Measurements from ENCODE around the gene PLPP4.

PLPP4 gene

GRCh38 chr10:120571266-120571665 is 114.2 kb downstream of the PLPP4 start:
- no peak for ATAC-seq (ENCODE audit: insufficient read depth, low read depth)
- no peak for DNase-seq
- Histone ChIP-seq H3K4me2 (ENCODE audit: insufficient read depth, low read length) (no peak overlapping the region), H2AFZ (ENCODE audit: low read depth, low read length) (no peak overlapping the region), H3K9ac (ENCODE audit: low read depth, low read length) (no peak overlapping the region), H4K20me1 (ENCODE audit: insufficient read depth, low read length) (no peaks in the 10 kb centered on the region), H3K36me3 (ENCODE audit: insufficient read depth, low read length) (no peaks in the 10 kb centered on the region), H3K4me3 (ENCODE audit: low read depth in 1 of 2, low read length in 2 of 2) (no peak overlapping the region), H3K27me3 (ENCODE audit: insufficient read depth, low read length, poor library complexity) (no peaks in the 10 kb centered on the region), H3K9me3 (ENCODE audit: insufficient read depth, low read length, severe bottlenecking) (no peaks in the 10 kb centered on the region), H3K4me1 (ENCODE audit: insufficient read depth, low read length) (no peaks in the 10 kb centered on the region), H3K27ac (ENCODE audit: low read length) (no peak overlapping the region), H3K79me2 (ENCODE audit: insufficient read depth, low read length) (no peaks in the 10 kb centered on the region)
- no peak for TF ChIP-seq EZH2 (IDR thresholded peaks at IDR 0.05; ENCODE audit: borderline replicate concordance, low read depth, low read length, severe bottlenecking)
- TF ChIP-seq, protein P1, sequence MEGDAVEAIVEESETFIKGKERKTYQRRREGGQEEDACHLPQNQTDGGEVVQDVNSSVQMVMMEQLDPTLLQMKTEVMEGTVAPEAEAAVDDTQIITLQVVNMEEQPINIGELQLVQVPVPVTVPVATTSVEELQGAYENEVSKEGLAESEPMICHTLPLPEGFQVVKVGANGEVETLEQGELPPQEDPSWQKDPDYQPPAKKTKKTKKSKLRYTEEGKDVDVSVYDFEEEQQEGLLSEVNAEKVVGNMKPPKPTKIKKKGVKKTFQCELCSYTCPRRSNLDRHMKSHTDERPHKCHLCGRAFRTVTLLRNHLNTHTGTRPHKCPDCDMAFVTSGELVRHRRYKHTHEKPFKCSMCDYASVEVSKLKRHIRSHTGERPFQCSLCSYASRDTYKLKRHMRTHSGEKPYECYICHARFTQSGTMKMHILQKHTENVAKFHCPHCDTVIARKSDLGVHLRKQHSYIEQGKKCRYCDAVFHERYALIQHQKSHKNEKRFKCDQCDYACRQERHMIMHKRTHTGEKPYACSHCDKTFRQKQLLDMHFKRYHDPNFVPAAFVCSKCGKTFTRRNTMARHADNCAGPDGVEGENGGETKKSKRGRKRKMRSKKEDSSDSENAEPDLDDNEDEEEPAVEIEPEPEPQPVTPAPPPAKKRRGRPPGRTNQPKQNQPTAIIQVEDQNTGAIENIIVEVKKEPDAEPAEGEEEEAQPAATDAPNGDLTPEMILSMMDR (IDR thresholded peaks at IDR 0.05; ENCODE audit: borderline replicate concordance, extremely low read depth, low read length, poor library complexity, severe bottlenecking): no peak

GRCh38 chr10:120572307-120572706 is 115.3 kb downstream of the PLPP4 start:
- Histone ChIP-seq H3K27ac (ENCODE audit: low read length) (no peak overlapping the region), H4K20me1 (ENCODE audit: insufficient read depth, low read length) (no peaks in the 10 kb centered on the region), H3K9ac (ENCODE audit: low read depth, low read length) (no peak overlapping the region), H2AFZ (ENCODE audit: low read depth, low read length) (no peak overlapping the region), H3K4me2 (ENCODE audit: insufficient read depth, low read length) (no peak overlapping the region), H3K4me3 (ENCODE audit: low read depth in 1 of 2, low read length in 2 of 2) (no peak overlapping the region), H3K79me2 (ENCODE audit: insufficient read depth, low read length) (no peaks in the 10 kb centered on the region), H3K4me1 (ENCODE audit: insufficient read depth, low read length) (no peaks in the 10 kb centered on the region), H3K27me3 (ENCODE audit: insufficient read depth, low read length, poor library complexity) (no peaks in the 10 kb centered on the region), H3K36me3 (ENCODE audit: insufficient read depth, low read length) (no peaks in the 10 kb centered on the region), H3K9me3 (ENCODE audit: insufficient read depth, low read length, severe bottlenecking) (no peaks in the 10 kb centered on the region)
- no peak for TF ChIP-seq EZH2 (IDR thresholded peaks at IDR 0.05; ENCODE audit: borderline replicate concordance, low read depth, low read length, severe bottlenecking)
- TF ChIP-seq, protein P1 (IDR thresholded peaks at IDR 0.05; ENCODE audit: borderline replicate concordance, extremely low read depth, low read length, poor library complexity, severe bottlenecking): no peak
- DNase-seq (no peak), ATAC-seq (ENCODE audit: insufficient read depth, low read depth) (no peak)

DNA sequence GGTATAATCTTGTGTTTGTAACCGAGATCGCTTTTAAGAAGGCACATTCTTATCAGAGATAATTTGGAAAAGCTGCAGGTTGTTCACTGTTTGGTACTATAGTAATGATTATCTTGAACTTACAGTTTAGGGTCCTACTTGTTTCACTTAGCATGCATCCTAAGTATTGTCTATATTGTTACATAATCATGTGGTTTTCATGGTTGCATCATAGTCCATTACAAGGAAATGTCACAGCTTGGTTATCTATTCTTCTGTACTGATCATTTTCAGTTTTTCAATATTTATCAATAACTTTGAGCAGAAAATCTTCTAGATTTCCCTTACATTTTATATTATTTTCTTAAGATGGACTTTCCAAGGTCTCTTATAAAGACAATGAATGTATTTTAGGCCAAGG is 116.3 kb downstream of the PLPP4 start:
- no peak for ATAC-seq (ENCODE audit: insufficient read depth, low read depth)
- Histone ChIP-seq H3K4me1 (ENCODE audit: insufficient read depth, low read length) (no peaks in the 10 kb centered on the region), H3K27ac (ENCODE audit: low read length) (no peak overlapping the region), H3K9ac (ENCODE audit: low read depth, low read length) (no peak overlapping the region), H2AFZ (ENCODE audit: low read depth, low read length) (no peak overlapping the region), H3K4me2 (ENCODE audit: insufficient read depth, low read length) (no peak overlapping the region), H3K9me3 (ENCODE audit: insufficient read depth, low read length, severe bottlenecking) (no peaks in the 10 kb centered on the region), H3K27me3 (ENCODE audit: insufficient read depth, low read length, poor library complexity) (no peaks in the 10 kb centered on the region), H3K4me3 (ENCODE audit: low read depth in 1 of 2, low read length in 2 of 2) (no peak overlapping the region), H3K79me2 (ENCODE audit: insufficient read depth, low read length) (no peaks in the 10 kb centered on the region), H3K36me3 (ENCODE audit: insufficient read depth, low read length) (no peaks in the 10 kb centered on the region), H4K20me1 (ENCODE audit: insufficient read depth, low read length) (no peaks in the 10 kb centered on the region)
- DNase-seq: no peak
- TF ChIP-seq, protein P1 (IDR thresholded peaks at IDR 0.05; ENCODE audit: borderline replicate concordance, extremely low read depth, low read length, poor library complexity, severe bottlenecking): no peak
- no peak for TF ChIP-seq EZH2 (IDR thresholded peaks at IDR 0.05; ENCODE audit: borderline replicate concordance, low read depth, low read length, severe bottlenecking)

- no peak for TF ChIP-seq EZH2 (IDR thresholded peaks at IDR 0.05; ENCODE audit: borderline replicate concordance, low read depth, low read length, severe bottlenecking)
- TF ChIP-seq, protein P1 (IDR thresholded peaks at IDR 0.05; ENCODE audit: borderline replicate concordance, extremely low read depth, low read length, poor library complexity, severe bottlenecking): no peak
- Histone ChIP-seq H3K9me3 (ENCODE audit: insufficient read depth, low read length, severe bottlenecking) (no peaks in the 10 kb centered on the region), H3K4me2 (ENCODE audit: insufficient read depth, low read length) (no peak overlapping the region), H3K4me3 (ENCODE audit: low read depth in 1 of 2, low read length in 2 of 2) (no peak overlapping the region), H3K9ac (ENCODE audit: low read depth, low read length) (no peak overlapping the region), H3K27me3 (ENCODE audit: insufficient read depth, low read length, poor library complexity) (no peaks in the 10 kb centered on the region), H3K27ac (ENCODE audit: low read length) (no peak overlapping the region), H2AFZ (ENCODE audit: low read depth, low read length) (no peak overlapping the region), H4K20me1 (ENCODE audit: insufficient read depth, low read length) (no peaks in the 10 kb centered on the region), H3K79me2 (ENCODE audit: insufficient read depth, low read length) (no peaks in the 10 kb centered on the region), H3K36me3 (ENCODE audit: insufficient read depth, low read length) (no peaks in the 10 kb centered on the region), H3K4me1 (ENCODE audit: insufficient read depth, low read length) (no peaks in the 10 kb centered on the region)
- ATAC-seq (ENCODE audit: insufficient read depth, low read depth): no peak
- DNase-seq: no peak
These were observed 118.0 kb downstream of the PLPP4 start for GRCh38 chr10:120574981-120575380.

Data from DND-41 (cell line).